Lower leg skin (tissue), 4 donors: Measurements from ENCODE around the gene IL3RA. TPM values are rescaled to one million over a fixed set of nuclear protein-coding genes. Genes with fewer than 3 reads are reported as not detected.
A peak's percentile ranks its signal among the peaks of the same experiment; 100 is the strongest.

Source experiments
- DNase-seq, 2 donors: peaks; one replicate each; pipeline ENCODE4 v3.0.0-alpha.2; 2019; ENCODE audit warnings: low spot score in 2 of 2
- H3K4me3 ChIP-seq: fragments of 200-600 bp; sonication (generic); 2 replicates; pipeline ENCODE4 v1.5.1; 2017; ENCODE audit warnings: mild to moderate bottlenecking, low read depth; ENCODE audit not compliant: poor library complexity, severe bottlenecking
- CTCF ChIP-seq, 3 donors: fragments of 450-650 bp; IDR thresholded peaks; one replicate each; pipeline ENCODE4 v1.5.1; 2016; ENCODE audit warnings: antibody characterized with exemption in 3 of 3, mild to moderate bottlenecking in 3 of 3, moderate library complexity in 2 of 3
- POLR2A ChIP-seq, 2 donors: fragments of 450-650 bp; IDR thresholded peaks; one replicate each; pipeline ENCODE4 v1.6.1; 2016 to 2017; ENCODE audit warnings: antibody characterized with exemption in 2 of 2, mild to moderate bottlenecking in 1 of 2, moderate library complexity in 1 of 2
- WGBS, 2 donors: methylation state at CpG; one replicate each; pipeline ENCODE4 v1.1.5; 2018; 5-methylcytosine and 5-hydroxymethylcytosine counted together
- intact Hi-C: fragments of 100-400 bp; cut with DNase I; formaldehyde crosslinking; loops from one replicate; pipeline ENCODE4 v1.15.0; 2023; ENCODE audit warnings: low total_unique reads
- total RNA-seq, 4 donors: library from RNA; depleted of rRNA; stranded (reverse); fragments of >200 nt; gene quantifications; one replicate each; pipeline ENCODE4 v1.1.0, GENCODE V29; 2016

Gene IL3RA
- total RNA-seq, 4 donors from 2014 or later = 1.7 to 6.2 (median 4.5) TPM

- 92 to 94% methylated on average over 18 of the region's 18 CpGs for WGBS, 2 donors
- DNase-seq = peak; percentile 13 to 72
Observed at GRCh38 chrX:1384658-1385252, 48.2 kb downstream of the IL3RA start.

GRCh38 chrX:1385253-1386223 lies 49.0 kb downstream of the IL3RA start:
- intact Hi-C loops = no loop called here
- H3K4me3 ChIP-seq = no peak overlapping the region
- 95% methylated on average over 28 to 36 of the region's 36 CpGs for WGBS, 2 donors
- no peak for TF ChIP-seq CTCF (IDR thresholded peaks at IDR 0.05)
- TF ChIP-seq POLR2A (IDR thresholded peaks at IDR 0.05) = no peak
- DNase-seq = peak; percentile 16 to 84

More at GRCh38 chrX:1384658-1385252, 48.2 kb downstream of the IL3RA start:
- H3K4me3 ChIP-seq = no peak overlapping the region
- intact Hi-C loops = no loop called here
- TF ChIP-seq POLR2A (IDR thresholded peaks at IDR 0.05) (no peak), CTCF (IDR thresholded peaks at IDR 0.05) (no peak)

- TF ChIP-seq POLR2A (IDR thresholded peaks at IDR 0.05) (no peak), CTCF (IDR thresholded peaks at IDR 0.05) (no peak)
- intact Hi-C loops = no loop called here
- H3K4me3 ChIP-seq = no peak overlapping the region
- 96 to 97% methylated on average over 41 of the region's 41 CpGs for WGBS, 2 donors
- peak; percentile 13 to 83 for DNase-seq
Observed at GRCh38 chrX:1386338-1387127, 49.9 kb downstream of the IL3RA start.

GRCh38 chrX:1387141-1387776 lies 50.7 kb downstream of the IL3RA start:
- no peak for TF ChIP-seq POLR2A (IDR thresholded peaks at IDR 0.05)
- TF ChIP-seq CTCF (IDR thresholded peaks at IDR 0.05) = no peak
- WGBS, 2 donors = 96 to 97% methylated on average over 37 to 43 of the region's 43 CpGs
- H3K4me3 ChIP-seq = no peak overlapping the region
- intact Hi-C loops = no loop called here
- peak in 1 of 2 donors; percentile 10 for DNase-seq

GRCh38 chrX:1388651-1389050 lies 52.1 kb downstream of the IL3RA start:
- 80 to 84% methylated on average over 4 of the region's 4 CpGs for WGBS, 2 donors
- TF ChIP-seq CTCF (IDR thresholded peaks at IDR 0.05) = no peak
- no peak for TF ChIP-seq POLR2A (IDR thresholded peaks at IDR 0.05)
- intact Hi-C loops = no loop called here
- no peak for DNase-seq
- no peak overlapping the region for H3K4me3 ChIP-seq
